Measurements from ENCODE around the gene BEST3. TPM values are rescaled to one million over a fixed set of nuclear protein-coding genes. Genes with fewer than 3 reads are reported as not detected.

BEST3 gene
- total and polyA plus RNA-seq, 4 donors: 0.03 to 0.52 (median 0.20) TPM; not detected in 1

DNA sequence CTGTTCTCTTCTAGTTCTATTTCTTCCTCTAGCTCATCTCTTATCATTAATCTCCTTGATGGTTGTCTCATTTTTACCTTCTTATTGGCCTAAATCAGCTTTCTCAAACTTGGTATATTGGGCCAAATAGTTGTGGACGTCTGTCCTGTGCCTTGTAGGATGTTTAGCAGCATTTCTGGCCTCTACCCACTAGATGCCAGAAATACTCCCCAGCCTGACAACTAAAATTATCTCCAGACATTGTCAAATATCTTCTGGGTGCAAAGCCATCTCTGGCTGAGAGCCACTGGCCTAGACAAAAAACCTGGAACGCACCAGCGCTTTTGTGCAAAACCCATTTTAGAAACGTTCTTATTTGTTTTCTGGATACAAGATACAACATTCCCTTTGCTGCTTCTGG, 49.6 kb downstream of the BEST3 start:
- Histone ChIP-seq H3K4me3 (no peak overlapping the region), H3K4me1 (ENCODE audit: control insufficient read depth in 5 of 5, insufficient read depth in 5 of 5, low read length in 5 of 5) (no peaks in the 10 kb centered on the region), H3K9ac (ENCODE audit: insufficient read depth in 1 of 2, low read length in 2 of 2) (no peak overlapping the region), H3K9me3 (ENCODE audit: control insufficient read depth in 4 of 4, insufficient read depth in 3 of 4, low read length in 3 of 4) (no peaks in the 10 kb centered on the region), H3K27me3 (ENCODE audit: control insufficient read depth in 3 of 3, insufficient read depth in 3 of 3, low read length in 2 of 3) (no peaks in the 10 kb centered on the region), H3K36me3 (ENCODE audit: control insufficient read depth in 4 of 4, insufficient read depth in 4 of 4, low read length in 4 of 4) (no peaks in the 10 kb centered on the region), H3K27ac (ENCODE audit: low read depth in 1 of 2, low read length in 1 of 2) (no peak overlapping the region)
- no peak for TF ChIP-seq CTCF (IDR thresholded peaks at IDR 0.05; ENCODE audit: control extremely low read depth, extremely low read depth)
- no peak for ATAC-seq (ENCODE audit: insufficient read depth, low FRiP score)
- DNase-seq: no peak
- 69 to 90% methylated on average over 4 of the region's 4 CpGs for WGBS, 2 donors

GRCh38 chr12:69648476-69648875, 50.6 kb downstream of the BEST3 start:
- H3K9ac ChIP-seq (ENCODE audit: insufficient read depth in 1 of 2, low read length in 2 of 2): no peak overlapping the region
- no peaks in the 10 kb centered on the region for H3K27me3 ChIP-seq (ENCODE audit: control insufficient read depth in 3 of 3, insufficient read depth in 3 of 3, low read length in 2 of 3)
- DNase-seq: no peak
- H3K9me3 ChIP-seq (ENCODE audit: control insufficient read depth in 4 of 4, insufficient read depth in 3 of 4, low read length in 3 of 4): no peaks in the 10 kb centered on the region
- H3K36me3 ChIP-seq (ENCODE audit: control insufficient read depth in 4 of 4, insufficient read depth in 4 of 4, low read length in 4 of 4): no peaks in the 10 kb centered on the region
- H3K4me3 ChIP-seq: no peak overlapping the region
- no peak for ATAC-seq (ENCODE audit: insufficient read depth, low FRiP score)
- no peaks in the 10 kb centered on the region for H3K4me1 ChIP-seq (ENCODE audit: control insufficient read depth in 5 of 5, insufficient read depth in 5 of 5, low read length in 5 of 5)
- H3K27ac ChIP-seq (ENCODE audit: low read depth in 1 of 2, low read length in 1 of 2): no peak overlapping the region
- no peak for TF ChIP-seq CTCF (IDR thresholded peaks at IDR 0.05; ENCODE audit: control extremely low read depth, extremely low read depth)
- WGBS, 2 donors: 79 to 86% methylated on average over 3 of the region's 3 CpGs

- no peak for ATAC-seq (ENCODE audit: insufficient read depth, low FRiP score)
- Histone ChIP-seq H3K27ac (ENCODE audit: low read depth in 1 of 2, low read length in 1 of 2) (no peak overlapping the region), H3K9ac (ENCODE audit: insufficient read depth in 1 of 2, low read length in 2 of 2) (no peak overlapping the region), H3K4me3 (no peak overlapping the region), H3K36me3 (ENCODE audit: control insufficient read depth in 4 of 4, insufficient read depth in 4 of 4, low read length in 4 of 4) (no peaks in the 10 kb centered on the region), H3K9me3 (ENCODE audit: control insufficient read depth in 4 of 4, insufficient read depth in 3 of 4, low read length in 3 of 4) (no peaks in the 10 kb centered on the region), H3K4me1 (ENCODE audit: control insufficient read depth in 5 of 5, insufficient read depth in 5 of 5, low read length in 5 of 5) (no peaks in the 10 kb centered on the region), H3K27me3 (ENCODE audit: control insufficient read depth in 3 of 3, insufficient read depth in 3 of 3, low read length in 2 of 3) (no peaks in the 10 kb centered on the region)
- DNase-seq: no peak
- TF ChIP-seq CTCF (IDR thresholded peaks at IDR 0.05; ENCODE audit: control extremely low read depth, extremely low read depth): no peak
- WGBS, 2 donors: 70 to 74% methylated on average over 4 of the region's 4 CpGs
These were observed 51.9 kb downstream of the BEST3 start for GRCh38 chr12:69647178-69647577.

GRCh38 chr12:69645031-69645430, 54.1 kb downstream of the BEST3 start:
- H3K27me3 ChIP-seq (ENCODE audit: control insufficient read depth in 3 of 3, insufficient read depth in 3 of 3, low read length in 2 of 3): no peaks in the 10 kb centered on the region
- DNase-seq: peak in 1 of 3 donors; percentile 13
- 87 to 88% methylated on average over 2 of the region's 2 CpGs for WGBS, 2 donors
- H3K4me3 ChIP-seq: no peak overlapping the region
- no peak for ATAC-seq (ENCODE audit: insufficient read depth, low FRiP score)
- no peak overlapping the region for H3K27ac ChIP-seq (ENCODE audit: low read depth in 1 of 2, low read length in 1 of 2)
- TF ChIP-seq CTCF (IDR thresholded peaks at IDR 0.05; ENCODE audit: control extremely low read depth, extremely low read depth): no peak
- no peaks in the 10 kb centered on the region for H3K4me1 ChIP-seq (ENCODE audit: control insufficient read depth in 5 of 5, insufficient read depth in 5 of 5, low read length in 5 of 5)
- H3K36me3 ChIP-seq (ENCODE audit: control insufficient read depth in 4 of 4, insufficient read depth in 4 of 4, low read length in 4 of 4): no peaks in the 10 kb centered on the region
- no peak overlapping the region for H3K9ac ChIP-seq (ENCODE audit: insufficient read depth in 1 of 2, low read length in 2 of 2)
- H3K9me3 ChIP-seq (ENCODE audit: control insufficient read depth in 4 of 4, insufficient read depth in 3 of 4, low read length in 3 of 4): no peaks in the 10 kb centered on the region

Data from lung (tissue), 12 donors.